ENCODE data around the gene RERE. TPM values are rescaled to one million over a fixed set of nuclear protein-coding genes. Genes with fewer than 3 reads are reported as not detected.
A peak's percentile ranks its signal among the peaks of the same experiment; 100 is the strongest.

The RERE gene
- total and polyA plus RNA-seq, 12 donors, result 33.4 to 146 (median 72.7) TPM

- H3K27ac ChIP-seq, result peak overlapping the region; percentile 77 to 99 (median 96)
- H3K27me3 ChIP-seq, result no peaks in the 10 kb centered on the region
- peak overlapping the region in 2 of 4 donors; percentile 4 to 68 for H3K4me3 ChIP-seq
- peaks cover 31 to 42% of the 10 kb centered on the region in 2 donors for H3K4me1 ChIP-seq (replicated peaks in 1 of 2)
- 5 to 19% (median 10%) methylated on average over 3 to 4 of the region's 4 CpGs for WGBS, 4 donors
- peak; percentile 64 to 89 (median 80) for DNase-seq
- H3K36me3 ChIP-seq (replicated peaks in 1 of 2), result no peaks in the 10 kb centered on the region
- TF ChIP-seq, protein P1, sequence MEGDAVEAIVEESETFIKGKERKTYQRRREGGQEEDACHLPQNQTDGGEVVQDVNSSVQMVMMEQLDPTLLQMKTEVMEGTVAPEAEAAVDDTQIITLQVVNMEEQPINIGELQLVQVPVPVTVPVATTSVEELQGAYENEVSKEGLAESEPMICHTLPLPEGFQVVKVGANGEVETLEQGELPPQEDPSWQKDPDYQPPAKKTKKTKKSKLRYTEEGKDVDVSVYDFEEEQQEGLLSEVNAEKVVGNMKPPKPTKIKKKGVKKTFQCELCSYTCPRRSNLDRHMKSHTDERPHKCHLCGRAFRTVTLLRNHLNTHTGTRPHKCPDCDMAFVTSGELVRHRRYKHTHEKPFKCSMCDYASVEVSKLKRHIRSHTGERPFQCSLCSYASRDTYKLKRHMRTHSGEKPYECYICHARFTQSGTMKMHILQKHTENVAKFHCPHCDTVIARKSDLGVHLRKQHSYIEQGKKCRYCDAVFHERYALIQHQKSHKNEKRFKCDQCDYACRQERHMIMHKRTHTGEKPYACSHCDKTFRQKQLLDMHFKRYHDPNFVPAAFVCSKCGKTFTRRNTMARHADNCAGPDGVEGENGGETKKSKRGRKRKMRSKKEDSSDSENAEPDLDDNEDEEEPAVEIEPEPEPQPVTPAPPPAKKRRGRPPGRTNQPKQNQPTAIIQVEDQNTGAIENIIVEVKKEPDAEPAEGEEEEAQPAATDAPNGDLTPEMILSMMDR (IDR thresholded peaks at IDR 0.05), result no peak
- no peak for TF ChIP-seq POLR2A (IDR thresholded peaks at IDR 0.05)
- H3K9me3 ChIP-seq (replicated peaks in 1 of 3), result no peaks in the 10 kb centered on the region
- intact Hi-C loops (cut with DNase I), result no loop called here
Measured at GRCh38 chr1:8818325-8818775, 910 bp upstream of the RERE start.

- Histone ChIP-seq H3K9me3 (replicated peaks in 1 of 3) (no peaks in the 10 kb centered on the region), H3K27me3 (no peaks in the 10 kb centered on the region), H3K4me3 (peak overlapping the region; percentile 9 to 97 (median 80)), H3K36me3 (replicated peaks in 1 of 2) (no peaks in the 10 kb centered on the region), H3K27ac (peak overlapping the region; percentile 73 to 99 (median 96)), H3K4me1 (replicated peaks in 1 of 2) (peaks cover 39 to 46% of the 10 kb centered on the region in 2 donors)
- intact Hi-C loops (cut with DNase I), result no loop called here
- WGBS, 4 donors, result 0 to 1% (median 0%) methylated on average over 9 to 41 of the region's 41 CpGs
- TF ChIP-seq, protein P1 (IDR thresholded peaks at IDR 0.05), result no peak
- peak in 1 of 2 donors; percentile 43 for TF ChIP-seq POLR2A (IDR thresholded peaks at IDR 0.05)
- DNase-seq, result peak; percentile 37 to 72 (median 40)
Measured at GRCh38 chr1:8816831-8817411, 519 bp downstream of the RERE start.

GRCh38 chr1:8816264-8816663, 1.2 kb downstream of the RERE start:
- Histone ChIP-seq H3K9me3 (replicated peaks in 1 of 3) (no peaks in the 10 kb centered on the region), H3K27me3 (no peaks in the 10 kb centered on the region), H3K36me3 (replicated peaks in 1 of 2) (no peaks in the 10 kb centered on the region), H3K4me1 (replicated peaks in 1 of 2) (peaks cover 39 to 46% of the 10 kb centered on the region in 2 donors), H3K27ac (peak overlapping the region; percentile 73 to 99 (median 96)), H3K4me3 (peak overlapping the region in 2 of 4 donors; percentile 68 to 91)
- TF ChIP-seq POLR2A (IDR thresholded peaks at IDR 0.05), result no peak
- TF ChIP-seq, protein P1 (IDR thresholded peaks at IDR 0.05), result no peak
- WGBS, 4 donors, result 1 to 6% (median 2%) methylated on average over 3 of the region's 3 CpGs
- intact Hi-C loops (cut with DNase I), result no loop called here
- DNase-seq, result peak in 2 of 7 donors; percentile 11 to 50

GRCh38 chr1:8815582-8816151, 1.8 kb downstream of the RERE start:
- Histone ChIP-seq H3K36me3 (replicated peaks in 1 of 2) (no peaks in the 10 kb centered on the region), H3K27ac (peak overlapping the region in 4 of 5 donors; percentile 73 to 99 (median 98)), H3K9me3 (replicated peaks in 1 of 3) (no peaks in the 10 kb centered on the region), H3K27me3 (no peaks in the 10 kb centered on the region), H3K4me1 (replicated peaks in 1 of 2) (peaks cover 39 to 46% of the 10 kb centered on the region in 2 donors), H3K4me3 (peak overlapping the region in 2 of 4 donors; percentile 68 to 91)
- intact Hi-C loops (cut with DNase I), result no loop called here
- DNase-seq, result no peak
- TF ChIP-seq, protein P1 (IDR thresholded peaks at IDR 0.05), result no peak
- TF ChIP-seq POLR2A (IDR thresholded peaks at IDR 0.05), result no peak
- WGBS, 4 donors, result 0 to 8% (median 4%) methylated on average over 2 of the region's 2 CpGs

All from adrenal gland (tissue), 12 donors.